Vagina (tissue), 2 donors: ENCODE results near the gene GRID2IP.

ENCODE experiments used
- CTCF ChIP-seq, 3 experiments: fragments of 450-650 bp in 2 of 3; fragments of 200-600 bp in 1 of 3; sonication (generic) in 1 of 3; IDR thresholded peaks; one replicate each; pipeline ENCODE4 v1.5.1; 2017 to 2019; ENCODE audit warnings: antibody characterized with exemption in 3 of 3, mild to moderate bottlenecking in 2 of 3, moderate library complexity in 2 of 3
- POLR2A ChIP-seq, 2 donors: fragments of 450-650 bp; IDR thresholded peaks; one replicate each; pipeline ENCODE4 v1.6.1; 2017; ENCODE audit warnings: antibody characterized with exemption in 2 of 2, mild to moderate bottlenecking in 2 of 2, moderate library complexity in 2 of 2

DNA sequence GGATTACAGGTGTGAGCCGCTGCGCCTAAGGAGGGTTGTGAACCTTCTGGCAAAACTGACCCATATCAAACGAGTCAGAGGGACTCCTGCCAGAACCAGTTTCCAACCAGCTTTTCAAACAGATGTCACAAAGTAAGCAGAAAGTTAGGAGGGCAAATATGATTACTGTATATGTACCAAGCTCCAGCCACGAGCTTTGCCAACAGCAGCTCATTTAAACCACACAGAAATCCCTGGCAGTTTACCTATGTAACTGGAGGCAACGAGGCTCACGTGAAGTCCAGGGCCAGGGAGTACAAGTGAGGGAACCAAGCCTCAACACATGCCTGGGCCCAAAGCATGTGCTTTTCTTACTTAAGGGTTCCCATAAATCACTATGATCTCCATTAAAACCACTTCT, 91.0 kb downstream of the GRID2IP start:
- no peak for TF ChIP-seq CTCF (IDR thresholded peaks at IDR 0.05)
- TF ChIP-seq POLR2A (IDR thresholded peaks at IDR 0.05): no peak
